A673 (cell line): Measurements from ENCODE around the gene TNFRSF6B. TPM values are rescaled to one million over a fixed set of nuclear protein-coding genes. Genes with fewer than 3 reads are reported as not detected.

ENCODE experiments used
- BruUV-seq: library from RNA; stranded (reverse); fragments of 400-500 nt; replicated peaks from 2 replicates; lab custom pipeline; 2021; lab: Mats Ljungman, UMichigan
- CTCF ChIA-PET: fragments of 300-600 bp; sonication (Branson Sonifier 250); formaldehyde crosslinking; loops from one replicate; lab custom pipeline; 2022; ENCODE audit warnings: antibody characterized with exemption; lab: Charles Lee
- POLR2A ChIA-PET: fragments of 300-600 bp; sonication (Branson Sonifier 250); formaldehyde crosslinking; loops from one replicate; lab custom pipeline; 2022; ENCODE audit warnings: antibody characterized with exemption; ENCODE audit not compliant: low non-redundant PET; lab: Charles Lee
- DNase-seq: peaks from one replicate; pipeline ENCODE4 v3.0.0-alpha.2; 2015; ENCODE audit warnings: low spot score
- H3K27ac ChIP-seq: fragments of 200-600 bp; sonication (generic); 2 replicates; pipeline ENCODE4 v1.5.1; 2016; ENCODE audit warnings: mixed run types, low read depth, mild to moderate bottlenecking, mixed read lengths, antibody characterized with exemption, low read length; ENCODE audit not compliant: poor library complexity, severe bottlenecking
- H3K27me3 ChIP-seq: fragments of 200-600 bp; sonication (generic); replicated peaks from 2 replicates; pipeline ENCODE4 v1.6.1; 2017; ENCODE audit warnings: mixed run types, low read depth, mild to moderate bottlenecking, mixed read lengths, antibody characterized with exemption, low read length; ENCODE audit not compliant: insufficient read depth, poor library complexity
- H3K36me3 ChIP-seq: fragments of 200-600 bp; sonication (generic); 2 replicates; pipeline ENCODE4 v1.6.1; 2016; ENCODE audit warnings: mixed run types, mild to moderate bottlenecking, mixed read lengths, antibody characterized with exemption, low read length; ENCODE audit not compliant: insufficient read depth, poor library complexity, severe bottlenecking
- H3K4me1 ChIP-seq: fragments of 200-600 bp; sonication (generic); 2 replicates; pipeline ENCODE4 v1.6.1; 2017; ENCODE audit warnings: mixed run types, mild to moderate bottlenecking, mixed read lengths, antibody characterized with exemption, low read length; ENCODE audit not compliant: insufficient read depth, poor library complexity, severe bottlenecking
- H3K4me3 ChIP-seq: fragments of 200-600 bp; sonication (generic); 2 replicates; pipeline ENCODE4 v1.5.1; 2016; ENCODE audit warnings: low read depth, mixed run types, mild to moderate bottlenecking, mixed read lengths, low read length; ENCODE audit not compliant: poor library complexity, severe bottlenecking
- H3K9me3 ChIP-seq: fragments of 200-600 bp; sonication (generic); 2 replicates; pipeline ENCODE4 v1.6.1; 2016; ENCODE audit warnings: mixed run types, low read depth, mild to moderate bottlenecking, mixed read lengths, antibody characterized with exemption, low read length; ENCODE audit not compliant: poor library complexity, severe bottlenecking
- CTCF ChIP-seq: fragments of 300-800, 200-600 bp; sonication (generic); conservative IDR thresholded peaks from 2 replicates; pipeline ENCODE4 v1.5.1; 2017; ENCODE audit warnings: low read depth, mild to moderate bottlenecking, antibody characterized with exemption, low read length, moderate library complexity, mixed read lengths
- EZH2 ChIP-seq: fragments of 200-600 bp; sonication (generic); IDR thresholded peaks from 2 replicates; pipeline ENCODE4 v1.6.1; 2017; ENCODE audit warnings: borderline replicate concordance, low read depth, mild to moderate bottlenecking, mixed read lengths, antibody characterized with exemption, low read length; ENCODE audit not compliant: poor library complexity, severe bottlenecking
- intact Hi-C: fragments of 100-400 bp; cut with micrococcal nuclease; formaldehyde crosslinking; loops from one replicate; pipeline ENCODE4 v1.10.0; 2022; ENCODE audit not compliant: unreplicated experiment
- total RNA-seq: library from RNA; stranded (reverse); gene quantifications from 2 replicates; pipeline ENCODE4 v1.2.3, GENCODE V29; 2021

Gene TNFRSF6B
- total RNA-seq, 1 experiment from 2014 or later, result not detected

- BruUV-seq, result no TSS peak
- no peak for DNase-seq
- no peak for TF ChIP-seq EZH2
- TF ChIP-seq CTCF, result no peak
- H3K4me3 ChIP-seq, result no peak overlapping the region
- H3K4me1 ChIP-seq, result peaks cover 15% of the 10 kb centered on the region
- peaks cover 10% of the 10 kb centered on the region for H3K36me3 ChIP-seq
- intact Hi-C loops, result no loop called here
- no peaks in the 10 kb centered on the region for H3K27me3 ChIP-seq
- no peak overlapping the region for H3K27ac ChIP-seq
- ChIA-PET CTCF (no interaction called here), POLR2A (no interaction called here)
- no peaks in the 10 kb centered on the region for H3K9me3 ChIP-seq
Observed at GRCh38 chr20:63694584-63695423, 1.6 kb upstream of the TNFRSF6B start.

- H3K4me1 ChIP-seq, result peaks cover 16% of the 10 kb centered on the region
- TF ChIP-seq CTCF (no peak), EZH2 (no peak)
- H3K9me3 ChIP-seq, result no peaks in the 10 kb centered on the region
- no peak for DNase-seq
- H3K36me3 ChIP-seq, result peaks cover 10% of the 10 kb centered on the region
- ChIA-PET CTCF (no interaction called here), POLR2A (interaction anchor here (0.6 kb wide), 1 partner anchor 122 kb away, joined by 3 read pairs; the partner anchor contains the start of gene HELZ2)
- H3K4me3 ChIP-seq, result no peak overlapping the region
- intact Hi-C loops, result no loop called here
- H3K27ac ChIP-seq, result no peak overlapping the region
- H3K27me3 ChIP-seq, result no peaks in the 10 kb centered on the region
- BruUV-seq, result no TSS peak
Observed at GRCh38 chr20:63695424-63696305, 787 bp upstream of the TNFRSF6B start.

GRCh38 chr20:63696306-63696627 lies 185 bp upstream of the TNFRSF6B start:
- TF ChIP-seq EZH2, result no peak
- TF ChIP-seq CTCF, result no peak
- Histone ChIP-seq H3K27ac (no peak overlapping the region), H3K4me3 (no peak overlapping the region), H3K36me3 (peaks cover 10% of the 10 kb centered on the region), H3K27me3 (no peaks in the 10 kb centered on the region), H3K9me3 (no peaks in the 10 kb centered on the region), H3K4me1 (peaks cover 16% of the 10 kb centered on the region)
- CTCF ChIA-PET, result no interaction called here
- POLR2A ChIA-PET, result interaction anchor here (0.6 kb wide), 1 partner anchor 122 kb away, joined by 3 read pairs; the partner anchor contains the start of gene HELZ2
- no peak for DNase-seq
- BruUV-seq, result no TSS peak
- intact Hi-C loops, result no loop called here
